ENCODE results near the gene NKX2-3. TPM values are rescaled to one million over a fixed set of nuclear protein-coding genes. Genes with fewer than 3 reads are reported as not detected.

NKX2-3 gene
- total and polyA plus RNA-seq, 4 donors, result not detected

- peaks cover 0 to 36% (median 3%) of the 10 kb centered on the region in 5 donors for H3K4me1 ChIP-seq (ENCODE audit: control insufficient read depth in 5 of 5, insufficient read depth in 5 of 5, low read length in 5 of 5)
- no peak for ATAC-seq (ENCODE audit: insufficient read depth, low FRiP score)
- H3K27me3 ChIP-seq (ENCODE audit: control insufficient read depth in 3 of 3, insufficient read depth in 3 of 3, low read length in 2 of 3), result peaks cover 23 to 93% (median 88%) of the 10 kb centered on the region in 3 donors
- H3K9me3 ChIP-seq (ENCODE audit: control insufficient read depth in 4 of 4, insufficient read depth in 3 of 4, low read length in 3 of 4), result peaks cover 0 to 23% (median 0%) of the 10 kb centered on the region in 4 donors
- no peak for DNase-seq
- no peak overlapping the region for H3K9ac ChIP-seq (ENCODE audit: insufficient read depth in 1 of 2, low read length in 2 of 2)
- WGBS, 2 donors, result 11 to 15% methylated on average over 26 of the region's 26 CpGs
- no peak overlapping the region for H3K27ac ChIP-seq (ENCODE audit: low read depth in 1 of 2, low read length in 1 of 2)
- no peaks in the 10 kb centered on the region for H3K36me3 ChIP-seq (ENCODE audit: control insufficient read depth in 4 of 4, insufficient read depth in 4 of 4, low read length in 4 of 4)
- H3K4me3 ChIP-seq, result no peak overlapping the region
- no peak for TF ChIP-seq CTCF (IDR thresholded peaks at IDR 0.05; ENCODE audit: control extremely low read depth, extremely low read depth)
These were observed 1.8 kb downstream of the NKX2-3 start for GRCh38 chr10:99534450-99534938.

- H3K27ac ChIP-seq (ENCODE audit: low read depth in 1 of 2, low read length in 1 of 2), result no peak overlapping the region
- ATAC-seq (ENCODE audit: insufficient read depth, low FRiP score) (peak; percentile 32), DNase-seq (peak in 1 of 3 donors; percentile 43)
- H3K9me3 ChIP-seq (ENCODE audit: control insufficient read depth in 4 of 4, insufficient read depth in 3 of 4, low read length in 3 of 4), result peaks cover 0 to 22% (median 0%) of the 10 kb centered on the region in 4 donors
- TF ChIP-seq CTCF (IDR thresholded peaks at IDR 0.05; ENCODE audit: control extremely low read depth, extremely low read depth), result no peak
- no peaks in the 10 kb centered on the region for H3K36me3 ChIP-seq (ENCODE audit: control insufficient read depth in 4 of 4, insufficient read depth in 4 of 4, low read length in 4 of 4)
- no peak overlapping the region for H3K4me3 ChIP-seq
- 2% methylated on average over 76 to 100 of the region's 100 CpGs for WGBS, 2 donors
- no peak overlapping the region for H3K9ac ChIP-seq (ENCODE audit: insufficient read depth in 1 of 2, low read length in 2 of 2)
- H3K27me3 ChIP-seq (ENCODE audit: control insufficient read depth in 3 of 3, insufficient read depth in 3 of 3, low read length in 2 of 3), result peaks cover 23 to 93% (median 88%) of the 10 kb centered on the region in 3 donors
- H3K4me1 ChIP-seq (ENCODE audit: control insufficient read depth in 5 of 5, insufficient read depth in 5 of 5, low read length in 5 of 5), result peaks cover 0 to 36% (median 3%) of the 10 kb centered on the region in 5 donors
These were observed 2.4 kb downstream of the NKX2-3 start for GRCh38 chr10:99534939-99535763.

- DNase-seq (peak in 1 of 3 donors; percentile 28), ATAC-seq (ENCODE audit: insufficient read depth, low FRiP score) (no peak)
- WGBS, 2 donors, result 14 to 19% methylated on average over 40 to 42 of the region's 42 CpGs
- no peak for TF ChIP-seq CTCF (IDR thresholded peaks at IDR 0.05; ENCODE audit: control extremely low read depth, extremely low read depth)
- no peaks in the 10 kb centered on the region for H3K36me3 ChIP-seq (ENCODE audit: control insufficient read depth in 4 of 4, insufficient read depth in 4 of 4, low read length in 4 of 4)
- H3K27me3 ChIP-seq (ENCODE audit: control insufficient read depth in 3 of 3, insufficient read depth in 3 of 3, low read length in 2 of 3), result peaks cover 23 to 91% (median 85%) of the 10 kb centered on the region in 3 donors
- no peak overlapping the region for H3K4me3 ChIP-seq
- H3K9me3 ChIP-seq (ENCODE audit: control insufficient read depth in 4 of 4, insufficient read depth in 3 of 4, low read length in 3 of 4), result peaks cover 0 to 21% (median 0%) of the 10 kb centered on the region in 4 donors
- H3K27ac ChIP-seq (ENCODE audit: low read depth in 1 of 2, low read length in 1 of 2), result no peak overlapping the region
- no peak overlapping the region for H3K9ac ChIP-seq (ENCODE audit: insufficient read depth in 1 of 2, low read length in 2 of 2)
- H3K4me1 ChIP-seq (ENCODE audit: control insufficient read depth in 5 of 5, insufficient read depth in 5 of 5, low read length in 5 of 5), result peaks cover 0 to 36% (median 3%) of the 10 kb centered on the region in 5 donors
These were observed 3.1 kb downstream of the NKX2-3 start for GRCh38 chr10:99535764-99536337.
